ENCODE measurements around the gene PLA2G4E.

PLA2G4E gene

DNA sequence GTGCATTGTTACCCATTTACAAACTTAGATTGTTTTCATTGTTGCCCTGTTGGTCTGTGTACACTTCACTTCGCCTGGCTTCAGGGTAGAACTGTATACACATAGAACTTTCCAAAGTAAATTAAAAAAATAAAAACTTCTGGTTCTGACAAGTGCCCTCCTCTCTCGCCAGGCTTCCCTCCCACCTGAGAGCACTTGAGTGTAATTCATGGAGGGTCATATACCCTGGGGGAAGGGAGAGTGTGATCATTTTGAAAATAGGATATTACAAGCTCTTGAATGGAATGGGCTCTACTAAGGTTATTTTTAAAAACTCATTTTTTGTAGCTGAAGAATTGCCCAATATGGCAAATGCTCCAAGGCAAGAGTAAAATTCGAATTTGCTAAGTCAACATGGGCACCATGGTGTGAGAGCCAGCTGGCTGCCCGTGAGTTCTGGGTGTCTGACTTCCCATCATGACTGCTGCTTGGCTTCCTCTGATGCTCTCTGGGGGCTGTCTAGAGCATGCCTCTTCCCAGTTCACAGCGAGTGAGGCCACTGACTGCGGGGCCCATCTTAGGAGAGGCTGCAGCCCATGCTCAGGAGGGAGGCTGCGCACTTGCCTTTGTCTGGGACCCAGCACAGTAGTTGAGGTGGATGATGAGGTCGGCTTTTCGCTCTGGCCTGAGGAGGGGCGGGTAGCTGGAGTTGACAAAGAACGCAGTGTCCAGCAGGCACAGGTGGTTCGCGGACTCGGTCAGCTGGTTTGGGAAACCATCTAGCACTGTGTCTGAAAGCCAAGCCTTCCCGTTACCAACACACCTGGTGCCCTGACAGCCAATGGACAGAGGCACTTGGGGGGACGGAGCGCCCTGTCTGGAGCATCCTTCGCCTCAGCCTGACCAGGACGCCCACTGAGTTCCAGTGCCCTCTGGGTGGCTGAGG, 35.3 kb downstream of the PLA2G4E start:
- H3K36me3 ChIP-seq, result no peaks in the 10 kb centered on the region
- TF ChIP-seq, protein P1, sequence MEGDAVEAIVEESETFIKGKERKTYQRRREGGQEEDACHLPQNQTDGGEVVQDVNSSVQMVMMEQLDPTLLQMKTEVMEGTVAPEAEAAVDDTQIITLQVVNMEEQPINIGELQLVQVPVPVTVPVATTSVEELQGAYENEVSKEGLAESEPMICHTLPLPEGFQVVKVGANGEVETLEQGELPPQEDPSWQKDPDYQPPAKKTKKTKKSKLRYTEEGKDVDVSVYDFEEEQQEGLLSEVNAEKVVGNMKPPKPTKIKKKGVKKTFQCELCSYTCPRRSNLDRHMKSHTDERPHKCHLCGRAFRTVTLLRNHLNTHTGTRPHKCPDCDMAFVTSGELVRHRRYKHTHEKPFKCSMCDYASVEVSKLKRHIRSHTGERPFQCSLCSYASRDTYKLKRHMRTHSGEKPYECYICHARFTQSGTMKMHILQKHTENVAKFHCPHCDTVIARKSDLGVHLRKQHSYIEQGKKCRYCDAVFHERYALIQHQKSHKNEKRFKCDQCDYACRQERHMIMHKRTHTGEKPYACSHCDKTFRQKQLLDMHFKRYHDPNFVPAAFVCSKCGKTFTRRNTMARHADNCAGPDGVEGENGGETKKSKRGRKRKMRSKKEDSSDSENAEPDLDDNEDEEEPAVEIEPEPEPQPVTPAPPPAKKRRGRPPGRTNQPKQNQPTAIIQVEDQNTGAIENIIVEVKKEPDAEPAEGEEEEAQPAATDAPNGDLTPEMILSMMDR (IDR thresholded peaks at IDR 0.05; ENCODE audit: low read depth, low read length), result no peak
- H3K27me3 ChIP-seq, result no peaks in the 10 kb centered on the region
- H3K4me1 ChIP-seq, result peaks cover 11% of the 10 kb centered on the region
- H3K9me3 ChIP-seq, result no peaks in the 10 kb centered on the region
- no peak overlapping the region for H3K4me3 ChIP-seq (ENCODE audit: low read depth, low read length)
- no peak for DNase-seq

DNA sequence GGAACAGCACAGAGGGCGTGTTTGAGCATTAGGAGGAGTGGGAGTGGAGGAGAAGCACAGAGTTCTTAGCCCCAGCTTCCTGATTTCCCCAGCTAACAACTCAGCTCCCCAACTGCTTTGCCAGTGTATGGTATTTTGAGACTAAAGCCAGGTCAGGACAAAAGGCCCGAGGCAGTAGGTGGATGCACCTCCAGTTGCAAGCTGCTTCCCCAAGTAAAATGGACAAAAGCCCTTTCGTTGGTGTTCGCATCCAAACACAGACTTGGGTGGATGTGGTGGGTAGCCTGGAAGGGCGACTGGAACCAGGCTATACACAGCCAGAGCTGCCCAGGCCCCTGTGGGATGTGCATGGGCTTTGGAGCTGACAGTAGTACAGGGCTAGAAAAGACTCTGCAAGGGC, 36.2 kb downstream of the PLA2G4E start:
- TF ChIP-seq, protein P1 (IDR thresholded peaks at IDR 0.05; ENCODE audit: low read depth, low read length), result no peak
- Histone ChIP-seq H3K4me3 (ENCODE audit: low read depth, low read length) (no peak overlapping the region), H3K36me3 (no peaks in the 10 kb centered on the region), H3K4me1 (peaks cover 11% of the 10 kb centered on the region), H3K27me3 (no peaks in the 10 kb centered on the region), H3K9me3 (no peaks in the 10 kb centered on the region)
- DNase-seq, result no peak

DNA sequence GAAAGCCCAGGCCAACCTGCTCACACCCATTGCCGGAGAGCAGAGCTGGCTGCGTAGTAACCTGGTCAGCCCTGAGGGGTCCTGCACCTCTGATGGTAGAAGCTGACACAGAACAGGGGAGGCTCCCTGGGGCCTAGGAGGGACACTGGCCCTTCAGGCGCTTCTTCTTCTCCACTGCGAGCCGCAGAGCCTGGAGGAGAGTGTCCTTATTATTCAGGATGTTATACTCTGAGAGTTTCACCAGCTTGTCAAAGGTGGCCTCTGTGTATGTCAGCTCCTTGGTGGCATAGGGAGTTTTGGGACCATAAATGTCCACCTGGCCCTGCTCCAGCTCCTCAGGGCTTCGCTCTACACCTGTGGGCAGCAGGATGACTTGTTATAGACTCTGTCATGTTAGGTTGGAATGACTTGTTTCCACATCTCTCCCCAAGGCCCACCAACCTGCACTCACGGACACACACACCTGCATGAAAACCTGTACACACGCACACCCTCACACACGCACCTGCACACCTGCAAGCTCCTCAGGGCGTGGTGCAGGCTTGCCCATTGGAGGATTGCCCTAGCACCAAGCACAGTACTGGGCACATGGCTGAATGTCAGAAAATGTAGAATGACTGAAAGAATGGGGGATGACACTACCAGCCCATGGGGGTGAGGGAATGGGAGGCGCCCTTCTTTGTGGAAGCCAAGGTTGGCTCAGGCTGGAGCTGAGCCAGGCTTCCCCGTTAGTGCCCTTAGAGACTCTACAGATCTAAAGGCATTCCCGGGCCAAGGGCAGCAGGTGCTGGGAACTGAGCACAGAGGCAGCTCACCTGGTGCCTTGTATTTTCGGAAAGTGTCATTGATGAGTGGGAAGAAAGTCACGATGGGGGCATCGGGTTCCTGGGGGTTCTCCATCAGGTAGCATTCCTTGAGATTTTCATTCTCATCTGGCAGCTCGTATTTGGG, 36.9 kb downstream of the PLA2G4E start:
- TF ChIP-seq, protein P1 (IDR thresholded peaks at IDR 0.05; ENCODE audit: low read depth, low read length), result no peak
- Histone ChIP-seq H3K4me3 (ENCODE audit: low read depth, low read length) (no peak overlapping the region), H3K27me3 (no peaks in the 10 kb centered on the region), H3K9me3 (no peaks in the 10 kb centered on the region), H3K4me1 (peaks cover 11% of the 10 kb centered on the region), H3K36me3 (no peaks in the 10 kb centered on the region)
- no peak for DNase-seq

DNA sequence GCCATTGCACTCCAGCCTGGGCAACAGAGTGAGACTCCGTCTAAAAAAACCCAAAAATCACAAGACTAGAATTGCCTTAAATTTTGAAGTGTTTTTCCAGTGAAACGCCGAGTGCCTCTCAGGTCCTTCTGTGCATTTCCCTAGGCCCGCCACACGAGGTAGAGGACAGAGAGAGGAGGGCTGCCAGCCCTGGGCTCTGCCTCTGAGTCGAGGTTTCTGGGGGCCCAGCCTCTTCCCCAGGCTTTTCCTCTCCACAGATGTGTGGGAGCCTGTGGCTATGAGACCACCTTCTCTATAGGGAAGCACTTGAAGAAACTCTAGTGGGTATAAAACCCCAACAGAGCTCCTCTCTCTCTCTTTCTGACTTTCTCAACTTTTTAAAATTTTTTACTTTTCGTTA, 37.6 kb downstream of the PLA2G4E start:
- TF ChIP-seq, protein P1 (IDR thresholded peaks at IDR 0.05; ENCODE audit: low read depth, low read length), result no peak
- Histone ChIP-seq H3K4me3 (ENCODE audit: low read depth, low read length) (no peak overlapping the region), H3K27me3 (no peaks in the 10 kb centered on the region), H3K4me1 (peaks cover 11% of the 10 kb centered on the region), H3K36me3 (no peaks in the 10 kb centered on the region), H3K9me3 (no peaks in the 10 kb centered on the region)
- DNase-seq, result no peak

DNA sequence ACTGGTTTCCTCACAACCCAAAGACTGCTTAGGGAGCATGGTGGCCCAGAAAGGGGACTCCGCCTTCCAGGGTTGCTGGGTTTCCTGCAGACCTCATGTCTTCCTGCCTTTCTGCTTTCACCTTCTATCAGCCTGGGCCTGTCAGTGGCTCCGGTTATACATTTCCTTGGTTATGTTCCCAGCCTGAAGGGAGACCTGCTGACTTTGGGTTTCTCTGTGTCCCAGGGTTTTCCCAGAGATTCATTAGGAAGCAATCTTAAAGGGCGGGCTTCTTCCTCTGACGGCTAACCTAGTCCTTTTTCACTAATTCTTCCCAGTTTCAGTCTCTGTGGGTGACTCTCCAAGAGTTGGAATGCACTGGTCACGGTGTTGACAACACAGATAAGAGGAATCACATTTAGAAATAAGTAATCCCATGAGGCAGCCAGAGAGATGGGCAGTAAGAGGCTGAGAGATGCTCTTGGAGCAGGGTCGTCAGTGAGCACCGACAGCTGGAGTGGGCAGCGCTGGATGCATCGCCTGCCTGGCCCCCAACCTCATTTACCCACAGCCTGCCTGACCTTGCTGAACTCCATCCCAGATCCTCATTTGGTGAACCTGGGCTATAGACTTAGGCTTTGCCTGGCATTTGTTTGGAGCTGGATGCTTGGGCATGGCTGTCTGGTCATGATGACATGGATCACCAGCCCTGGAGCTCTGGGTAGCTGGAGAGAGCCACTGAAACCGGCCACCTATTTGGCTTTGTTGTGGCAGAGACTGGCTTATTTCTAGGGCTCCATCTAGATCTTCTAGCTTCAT, 38.5 kb downstream of the PLA2G4E start:
- H3K4me1 ChIP-seq, result peaks cover 11% of the 10 kb centered on the region
- no peaks in the 10 kb centered on the region for H3K9me3 ChIP-seq
- H3K4me3 ChIP-seq (ENCODE audit: low read depth, low read length), result no peak overlapping the region
- DNase-seq, result no peak
- no peaks in the 10 kb centered on the region for H3K27me3 ChIP-seq
- H3K36me3 ChIP-seq, result no peaks in the 10 kb centered on the region
- TF ChIP-seq, protein P1 (IDR thresholded peaks at IDR 0.05; ENCODE audit: low read depth, low read length), result no peak
